ENCODE data around the gene AADACL4. TPM values are rescaled to one million over a fixed set of nuclear protein-coding genes. Genes with fewer than 3 reads are reported as not detected.

AADACL4 gene
- polyA plus RNA-seq, 1 donor (not counting 4 experiments of a cell fraction or from before 2014, with no cell fraction given) = not detected

DNA sequence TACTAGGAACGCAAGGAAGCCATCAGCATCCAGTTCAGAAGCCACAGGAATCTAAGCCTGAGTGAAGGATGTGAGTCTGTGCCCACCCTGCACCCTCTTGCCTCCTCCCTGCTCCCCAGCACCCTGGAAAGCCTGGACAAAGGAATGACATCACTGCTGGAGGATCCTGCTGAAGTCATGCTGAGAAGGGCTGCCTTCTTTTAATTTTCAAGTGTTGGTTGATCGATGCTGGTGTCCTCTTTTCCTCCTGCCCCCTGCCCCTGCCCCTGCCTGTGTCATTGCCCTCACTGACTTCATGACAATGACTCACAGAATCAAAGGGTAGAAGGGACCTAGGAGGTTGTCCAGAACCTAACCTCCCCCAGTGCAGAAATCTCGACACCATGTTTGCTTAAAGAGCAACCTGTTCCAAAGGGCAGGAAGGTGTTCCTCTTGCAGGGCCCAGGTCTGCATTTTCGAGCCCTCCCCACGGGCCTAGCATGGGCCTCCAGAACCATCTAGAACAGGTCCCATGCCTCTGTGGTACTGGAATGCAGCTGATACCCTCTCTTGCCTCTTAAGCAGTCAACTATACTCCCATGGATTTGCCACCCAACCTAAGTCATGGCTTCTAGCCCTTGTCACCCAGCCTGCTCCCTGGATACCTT lies 35.5 kb upstream of the AADACL4 start:
- no peak for DNase-seq (ENCODE audit: low read depth, low spot score)
- Histone ChIP-seq H2AFZ (ENCODE audit: control insufficient read depth, low read length) (no peak overlapping the region), H3K27me3 (ENCODE audit: control insufficient read depth, extremely low read depth, insufficient read depth, low read length) (no peaks in the 10 kb centered on the region), H3K9me3 (ENCODE audit: control insufficient read depth, low read depth, low read length) (no peaks in the 10 kb centered on the region), H4K20me1 (ENCODE audit: control insufficient read depth, extremely low read depth, insufficient read depth, low read length) (no peaks in the 10 kb centered on the region), H3K4me1 (ENCODE audit: control insufficient read depth, extremely low read depth, insufficient read depth, low read length) (peaks cover 26% of the 10 kb centered on the region), H3K27ac (ENCODE audit: control insufficient read depth, insufficient read depth, low read length) (no peak overlapping the region), H3K36me3 (ENCODE audit: control insufficient read depth in 2 of 2, extremely low read depth in 1 of 2, insufficient read depth in 2 of 2, low read length in 2 of 2) (peaks cover 0 to 1% of the 10 kb centered on the region in 2 experiments), H3K79me2 (ENCODE audit: control insufficient read depth, insufficient read depth, low read length) (peaks cover 2% of the 10 kb centered on the region), H3K9ac (ENCODE audit: control insufficient read depth, extremely low read depth, insufficient read depth, low read length) (no peak overlapping the region), H3K9me1 (ENCODE audit: control insufficient read depth, extremely low read depth, insufficient read depth, low read length) (no peaks in the 10 kb centered on the region), H3K4me3 (ENCODE audit: control insufficient read depth in 2 of 3, extremely low read depth in 1 of 3, insufficient read depth in 2 of 3, low read depth in 1 of 3, low read length in 3 of 3) (no peak overlapping the region), H3K4me2 (ENCODE audit: control insufficient read depth, extremely low read depth, insufficient read depth, low read depth, low read length) (no peak overlapping the region)
- no peak for FAIRE-seq
- dilution Hi-C loops (cut with MboI; ENCODE audit: extremely low pct_ligation_motif_present, low sequenced_read_pairs) = no loop called here
- TF ChIP-seq EZH2 (IDR thresholded peaks at IDR 0.05; ENCODE audit: low read length) = no peak
- TF ChIP-seq, protein P1, sequence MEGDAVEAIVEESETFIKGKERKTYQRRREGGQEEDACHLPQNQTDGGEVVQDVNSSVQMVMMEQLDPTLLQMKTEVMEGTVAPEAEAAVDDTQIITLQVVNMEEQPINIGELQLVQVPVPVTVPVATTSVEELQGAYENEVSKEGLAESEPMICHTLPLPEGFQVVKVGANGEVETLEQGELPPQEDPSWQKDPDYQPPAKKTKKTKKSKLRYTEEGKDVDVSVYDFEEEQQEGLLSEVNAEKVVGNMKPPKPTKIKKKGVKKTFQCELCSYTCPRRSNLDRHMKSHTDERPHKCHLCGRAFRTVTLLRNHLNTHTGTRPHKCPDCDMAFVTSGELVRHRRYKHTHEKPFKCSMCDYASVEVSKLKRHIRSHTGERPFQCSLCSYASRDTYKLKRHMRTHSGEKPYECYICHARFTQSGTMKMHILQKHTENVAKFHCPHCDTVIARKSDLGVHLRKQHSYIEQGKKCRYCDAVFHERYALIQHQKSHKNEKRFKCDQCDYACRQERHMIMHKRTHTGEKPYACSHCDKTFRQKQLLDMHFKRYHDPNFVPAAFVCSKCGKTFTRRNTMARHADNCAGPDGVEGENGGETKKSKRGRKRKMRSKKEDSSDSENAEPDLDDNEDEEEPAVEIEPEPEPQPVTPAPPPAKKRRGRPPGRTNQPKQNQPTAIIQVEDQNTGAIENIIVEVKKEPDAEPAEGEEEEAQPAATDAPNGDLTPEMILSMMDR (optimal IDR thresholded peaks at IDR 0.05 in 1 of 3, IDR thresholded peaks at IDR 0.05 in 1 of 3, conservative IDR thresholded peaks at IDR 0.05 in 1 of 3; ENCODE audit: extremely low read depth in 1 of 3, insufficient read depth in 2 of 3, low read length in 3 of 3) = no peak

DNA sequence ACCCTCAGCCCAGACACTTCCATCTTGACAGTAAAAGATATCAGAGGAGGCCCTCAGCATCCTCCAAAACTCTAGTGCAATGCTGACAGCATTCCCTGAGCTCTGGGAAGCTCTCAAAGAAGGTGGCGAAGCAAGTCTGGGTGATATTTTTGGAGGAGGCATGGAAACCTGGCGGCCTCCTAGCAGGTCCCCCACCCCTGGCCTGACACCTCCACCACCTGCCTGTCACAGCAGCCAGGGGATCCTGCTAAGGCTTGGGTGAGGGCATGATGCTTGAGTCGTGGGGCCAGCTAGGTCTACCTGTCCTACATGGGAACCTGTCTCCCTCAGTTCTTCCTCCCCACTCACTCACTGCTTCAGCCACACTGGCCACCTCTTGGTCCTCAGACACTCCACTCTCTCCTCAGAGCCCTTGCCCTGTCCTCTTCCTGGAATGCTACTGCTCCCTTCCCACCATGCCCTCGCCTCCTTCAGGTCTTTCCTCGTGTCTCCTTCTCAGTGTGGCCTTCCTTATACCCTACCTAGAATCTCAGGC lies 34.3 kb upstream of the AADACL4 start:
- no peak for DNase-seq (ENCODE audit: low read depth, low spot score)
- dilution Hi-C loops (cut with MboI; ENCODE audit: extremely low pct_ligation_motif_present, low sequenced_read_pairs) = no loop called here
- Histone ChIP-seq H3K79me2 (ENCODE audit: control insufficient read depth, insufficient read depth, low read length) (peaks cover 5% of the 10 kb centered on the region), H4K20me1 (ENCODE audit: control insufficient read depth, extremely low read depth, insufficient read depth, low read length) (no peaks in the 10 kb centered on the region), H3K9me3 (ENCODE audit: control insufficient read depth, low read depth, low read length) (no peaks in the 10 kb centered on the region), H3K27me3 (ENCODE audit: control insufficient read depth, extremely low read depth, insufficient read depth, low read length) (no peaks in the 10 kb centered on the region), H3K9ac (ENCODE audit: control insufficient read depth, extremely low read depth, insufficient read depth, low read length) (no peak overlapping the region), H3K4me3 (ENCODE audit: control insufficient read depth in 2 of 3, extremely low read depth in 1 of 3, insufficient read depth in 2 of 3, low read depth in 1 of 3, low read length in 3 of 3) (no peak overlapping the region), H3K9me1 (ENCODE audit: control insufficient read depth, extremely low read depth, insufficient read depth, low read length) (no peaks in the 10 kb centered on the region), H3K27ac (ENCODE audit: control insufficient read depth, insufficient read depth, low read length) (no peak overlapping the region), H3K4me2 (ENCODE audit: control insufficient read depth, extremely low read depth, insufficient read depth, low read depth, low read length) (no peak overlapping the region), H3K4me1 (ENCODE audit: control insufficient read depth, extremely low read depth, insufficient read depth, low read length) (peaks cover 16% of the 10 kb centered on the region), H3K36me3 (ENCODE audit: control insufficient read depth in 2 of 2, extremely low read depth in 1 of 2, insufficient read depth in 2 of 2, low read length in 2 of 2) (peaks cover 0 to 1% of the 10 kb centered on the region in 2 experiments), H2AFZ (ENCODE audit: control insufficient read depth, low read length) (no peak overlapping the region)
- TF ChIP-seq, protein P1 (optimal IDR thresholded peaks at IDR 0.05 in 1 of 3, IDR thresholded peaks at IDR 0.05 in 1 of 3, conservative IDR thresholded peaks at IDR 0.05 in 1 of 3; ENCODE audit: extremely low read depth in 1 of 3, insufficient read depth in 2 of 3, low read length in 3 of 3) = no peak
- TF ChIP-seq EZH2 (IDR thresholded peaks at IDR 0.05; ENCODE audit: low read length) = no peak
- no peak for FAIRE-seq

Data from keratinocyte (primary cell).